GM10248 (cell line): Measurements from ENCODE around the gene GTSE1.

Experiments used
- CTCF ChIA-PET: fragments of 300-600 bp; sonication (Branson Sonifier 250); formaldehyde crosslinking; extraction: SDS; loops from one replicate; lab custom pipeline; 2021; ENCODE audit warnings: antibody characterized with exemption; lab: Yijun Ruan, JAX
- POLR2A ChIA-PET: fragments of 350-650 bp; sonication (Branson Sonifier 250); formaldehyde crosslinking; extraction: SDS; loops from one replicate; lab custom pipeline; 2020; ENCODE audit warnings: antibody characterized with exemption; lab: Yijun Ruan, JAX
- DNase-seq: peaks from one replicate; pipeline ENCODE4 v3.0.0; 2012; ENCODE audit errors: extremely low spot score
- CTCF ChIP-seq: IDR thresholded peaks from 2 replicates; pipeline ENCODE4 v1.5.1; 2012; ENCODE audit warnings: mild to moderate bottlenecking, low read depth; ENCODE audit errors: extremely low read depth, missing control alignments, control extremely low read depth

The GTSE1 gene

GRCh38 chr22:46289244-46289891, 7.3 kb upstream of the GTSE1 start:
- ChIA-PET CTCF (interaction anchor here (1.8 kb wide), 1 partner anchor 283 kb away, joined by 4 read pairs; no protein-coding TSS in a partner anchor), POLR2A (interaction anchor here (0.6 kb wide), 1 partner anchor 21 kb away, joined by 4 read pairs; the partner anchor contains the start of gene TTC38)
- no peak for TF ChIP-seq CTCF
- DNase-seq, result no peak

DNA sequence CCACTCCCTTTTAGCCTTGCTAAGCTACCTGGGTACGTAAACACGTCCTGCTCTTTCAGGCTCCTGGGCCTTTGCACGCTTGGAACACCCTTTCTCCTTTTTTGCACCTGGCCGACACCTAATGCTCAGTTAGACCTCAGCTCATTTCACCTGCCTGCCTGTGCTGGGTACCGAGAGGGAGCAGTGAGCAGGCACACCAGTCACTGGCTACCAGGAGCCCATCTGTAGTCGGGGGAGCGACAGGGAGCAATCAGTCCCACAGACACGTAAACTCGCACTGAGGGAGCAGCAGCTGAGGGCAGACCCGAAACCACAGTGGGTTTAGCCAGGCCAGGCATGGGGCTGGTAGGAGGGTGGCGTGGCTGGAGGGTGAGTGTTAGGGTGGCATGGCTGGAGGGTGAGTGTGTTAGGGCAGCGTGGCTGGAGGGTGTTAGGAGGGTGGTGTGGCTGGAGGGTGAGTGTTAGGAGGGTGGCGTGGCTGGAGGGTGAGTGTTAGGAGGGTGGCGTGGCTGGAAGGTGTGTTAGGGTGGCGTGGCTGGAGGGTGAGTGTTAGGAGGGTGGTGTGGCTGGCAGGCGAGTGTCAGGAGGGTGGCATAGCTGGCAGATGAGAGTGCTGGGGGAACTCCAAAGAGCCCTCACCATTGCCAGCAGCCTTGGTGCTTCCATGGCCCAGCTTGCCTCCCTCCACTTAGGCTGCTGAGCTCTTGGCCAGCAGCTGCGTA, 6.4 kb upstream of the GTSE1 start:
- TF ChIP-seq CTCF, result no peak
- ChIA-PET CTCF (interaction anchor here (1.2 to 1.8 kb wide), 2 partner anchors 23 to 284 kb away, joined by 3 to 4 read pairs; no protein-coding TSS in a partner anchor), POLR2A (no interaction called here)
- DNase-seq, result no peak

DNA sequence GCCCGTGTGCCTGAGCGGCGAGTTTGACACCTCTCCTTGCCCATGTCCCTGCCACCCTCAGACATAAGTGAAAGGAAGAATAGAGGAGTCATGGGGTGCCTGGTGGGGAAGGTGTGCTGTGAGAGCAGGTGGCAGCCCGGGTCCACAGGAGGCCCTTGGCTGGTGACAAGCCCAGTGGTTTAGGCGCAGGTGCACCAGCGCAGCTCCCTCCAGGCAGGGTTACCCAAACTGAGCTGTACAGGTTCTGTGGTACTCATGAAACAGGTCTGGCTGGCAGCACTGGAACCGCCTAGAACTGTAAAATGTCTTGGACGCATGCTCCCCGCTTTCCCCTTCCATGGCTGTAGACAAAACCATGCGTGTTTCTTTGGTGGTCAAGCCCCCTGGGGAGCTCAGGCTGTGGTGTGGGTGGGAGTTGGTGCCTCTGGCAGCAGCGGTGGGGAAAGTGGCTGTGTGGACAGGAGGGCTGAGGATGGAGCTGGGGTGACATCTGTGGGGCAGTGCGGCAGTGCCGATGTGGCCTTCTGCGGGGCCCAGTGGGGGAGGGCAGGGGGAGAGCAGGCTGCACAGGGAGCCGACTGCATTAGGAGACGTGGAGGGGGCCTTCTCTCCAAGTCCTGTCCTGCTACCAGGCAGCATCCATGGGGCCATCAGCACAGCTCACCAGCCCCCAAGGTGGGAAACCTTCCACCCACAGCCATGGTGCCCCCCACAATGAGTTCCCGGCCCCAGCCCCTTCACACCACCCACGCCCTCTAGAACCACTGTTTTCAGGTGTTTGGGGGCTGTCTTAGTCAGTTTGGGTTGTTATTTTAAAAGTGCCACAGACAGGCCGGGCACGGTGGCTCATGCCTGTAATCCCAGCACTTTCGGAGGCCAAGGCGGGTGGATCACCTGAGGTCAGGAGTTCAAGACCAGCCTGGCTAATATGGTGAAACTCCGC, 5.6 kb upstream of the GTSE1 start:
- TF ChIP-seq CTCF, result no peak
- POLR2A ChIA-PET, result no interaction called here
- no peak for DNase-seq
- CTCF ChIA-PET, result interaction anchor here (1.2 to 1.8 kb wide), 2 partner anchors 24 to 285 kb away, joined by 3 to 4 read pairs; no protein-coding TSS in a partner anchor

DNA sequence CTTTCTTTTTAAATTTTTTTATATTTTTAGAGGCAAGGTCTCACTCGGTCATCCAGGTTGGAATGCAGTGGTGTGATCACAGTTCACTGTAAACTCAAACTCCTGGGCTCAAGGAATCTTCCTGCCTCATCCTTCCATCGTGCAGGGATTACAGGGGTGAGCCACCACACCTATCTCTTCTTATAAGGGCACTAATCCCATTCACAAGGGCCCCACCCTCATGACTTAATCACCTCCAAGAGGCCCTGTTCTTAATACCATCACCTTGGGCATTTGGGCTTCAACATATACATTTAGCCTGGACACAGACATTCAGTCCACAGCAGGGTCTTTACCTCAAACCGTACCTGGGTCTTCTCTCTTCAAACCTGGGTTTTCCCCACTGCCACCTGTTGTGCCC, 4.5 kb upstream of the GTSE1 start:
- no peak for TF ChIP-seq CTCF
- DNase-seq, result no peak
- CTCF ChIA-PET, result no interaction called here
- POLR2A ChIA-PET, result no interaction called here

DNA sequence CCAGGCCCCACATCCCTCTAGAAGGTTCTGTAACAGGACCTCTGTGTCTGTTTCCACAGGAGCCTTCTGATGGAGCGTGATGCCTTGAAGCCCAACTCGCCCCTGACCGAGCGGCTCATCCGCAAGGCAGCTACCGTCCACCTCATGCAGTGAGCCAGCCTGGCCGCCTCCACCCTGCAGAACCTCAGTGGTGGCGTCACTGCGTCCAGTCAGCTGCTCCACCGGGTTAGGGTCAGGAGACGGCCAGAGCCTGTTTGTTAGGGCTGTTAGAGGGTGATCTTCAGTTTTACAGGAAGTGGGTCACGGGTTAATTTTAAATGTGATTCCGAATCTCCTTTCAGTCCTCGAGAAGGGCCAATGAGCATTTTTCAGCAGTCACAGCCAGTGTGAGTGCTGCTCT, 3.9 kb upstream of the GTSE1 start:
- POLR2A ChIA-PET, result no interaction called here
- no peak for TF ChIP-seq CTCF
- DNase-seq, result no peak
- CTCF ChIA-PET, result no interaction called here
